T-helper 1 cell (primary cell): ENCODE results near the gene PTPRN2.

Experiments
- DNase-seq, 5 donors: peaks; one replicate each; pipeline ENCODE4 v3.0.0-alpha.2; 2012 to 2020

PTPRN2 gene

GRCh38 chr7:157813741-157814661 is 773.6 kb downstream of the PTPRN2 start:
- no peak for DNase-seq

GRCh38 chr7:157813053-157813452 is 774.6 kb downstream of the PTPRN2 start:
- DNase-seq = no peak

GRCh38 chr7:157811946-157812345 is 775.7 kb downstream of the PTPRN2 start:
- no peak for DNase-seq

GRCh38 chr7:157809863-157810851 is 777.5 kb downstream of the PTPRN2 start:
- no peak for DNase-seq

- DNase-seq = no peak
Observed at GRCh38 chr7:157809154-157809862, 778.3 kb downstream of the PTPRN2 start.

GRCh38 chr7:157808042-157808441 is 779.6 kb downstream of the PTPRN2 start:
- DNase-seq = no peak

GRCh38 chr7:157807510-157807909 is 780.1 kb downstream of the PTPRN2 start:
- DNase-seq = no peak

GRCh38 chr7:157806711-157807110 is 780.9 kb downstream of the PTPRN2 start:
- DNase-seq = no peak

- no peak for DNase-seq
Observed at GRCh38 chr7:157805713-157806112, 781.9 kb downstream of the PTPRN2 start.

GRCh38 chr7:157803906-157804305 is 783.7 kb downstream of the PTPRN2 start:
- no peak for DNase-seq

GRCh38 chr7:157801971-157802675 is 785.5 kb downstream of the PTPRN2 start:
- DNase-seq = no peak

- DNase-seq = no peak
Observed at GRCh38 chr7:157801113-157801512, 786.5 kb downstream of the PTPRN2 start.

GRCh38 chr7:157800281-157800680 is 787.3 kb downstream of the PTPRN2 start:
- DNase-seq = no peak

- no peak for DNase-seq
Observed at GRCh38 chr7:157799076-157799685, 788.4 kb downstream of the PTPRN2 start.

GRCh38 chr7:157797361-157797760 is 790.3 kb downstream of the PTPRN2 start:
- no peak for DNase-seq

GRCh38 chr7:157796846-157797245 is 790.8 kb downstream of the PTPRN2 start:
- DNase-seq = no peak

GRCh38 chr7:157795643-157796042 is 792.0 kb downstream of the PTPRN2 start:
- no peak for DNase-seq

GRCh38 chr7:157795199-157795598 is 792.4 kb downstream of the PTPRN2 start:
- no peak for DNase-seq

- DNase-seq = no peak
Observed at GRCh38 chr7:157794746-157795065, 792.9 kb downstream of the PTPRN2 start.

- no peak for DNase-seq
Observed at GRCh38 chr7:157793973-157794745, 793.5 kb downstream of the PTPRN2 start.

- DNase-seq = no peak
Observed at GRCh38 chr7:157793087-157793353, 794.6 kb downstream of the PTPRN2 start.
